NCI-H128 (cell line): ENCODE measurements around the gene ZMYND15.

Source experiments
- DNase-seq: peaks from one replicate; lab custom pipeline; 2025; ENCODE audit not compliant: unreplicated experiment; lab: John Stamatoyannopoulos, UW

Gene ZMYND15

GRCh38 chr17:4785311-4786105 is 45.9 kb downstream of the ZMYND15 start:
- no peak for DNase-seq

GRCh38 chr17:4786106-4786511 is 46.5 kb downstream of the ZMYND15 start, which contains the start of gene VMO1:
Gene VMO1 (minus strand): TSS chr17:4786364. CDS start chr17:4786352, 12 bp downstream.
- DNase-seq = no peak

- no peak for DNase-seq
These were observed 46.9 kb downstream of the ZMYND15 start for GRCh38 chr17:4786516-4786915.

- no peak for DNase-seq
These were observed 48.6 kb downstream of the ZMYND15 start for GRCh38 chr17:4788159-4788806.

- no peak for DNase-seq
These were observed 49.4 kb downstream of the ZMYND15 start, which contains the start of gene GLTPD2 for GRCh38 chr17:4788807-4789700. Gene GLTPD2 (plus strand): TSS chr17:4788964. CDS start chr17:4789012, 48 bp downstream.

GRCh38 chr17:4789701-4789950 is 50.0 kb downstream of the ZMYND15 start:
- no peak for DNase-seq

- peak; percentile 26 for DNase-seq
These were observed 50.5 kb downstream of the ZMYND15 start for GRCh38 chr17:4789951-4790704.

GRCh38 chr17:4790705-4791088 is 51.1 kb downstream of the ZMYND15 start:
- no peak for DNase-seq

GRCh38 chr17:4795168-4795567 is 55.5 kb downstream of the ZMYND15 start:
- no peak for DNase-seq
